ENCODE measurements around the gene EFEMP1. TPM values are rescaled to one million over a fixed set of nuclear protein-coding genes. Genes with fewer than 3 reads are reported as not detected.

The EFEMP1 gene
- total RNA-seq, 1 experiment from 2014 or later = 3.2 TPM

GRCh38 chr2:55864351-55865084 is 59.1 kb downstream of the EFEMP1 start:
- H2AFZ ChIP-seq (ENCODE audit: low read length) = no peak overlapping the region
- peaks cover 3% of the 10 kb centered on the region; the same call in 1 of the 2 replicates for H3K4me1 ChIP-seq (ENCODE audit: low read length)
- H3K9me3 ChIP-seq (ENCODE audit: low read length) = no peaks in the 10 kb centered on the region
- H4K20me1 ChIP-seq (ENCODE audit: insufficient read depth, low read depth, low read length) = no peaks in the 10 kb centered on the region
- no peaks in the 10 kb centered on the region for H3K36me3 ChIP-seq (ENCODE audit: insufficient read depth, low read length)
- H3K27ac ChIP-seq (ENCODE audit: low read length) = no peak overlapping the region
- H3K27me3 ChIP-seq (ENCODE audit: low read length) = no peaks in the 10 kb centered on the region
- no peak overlapping the region for H3K4me3 ChIP-seq (ENCODE audit: low read length)
- no peak for DNase-seq
- no peak overlapping the region for H3K9ac ChIP-seq (ENCODE audit: low read length)
- H3K4me2 ChIP-seq (ENCODE audit: low read depth, low read length, poor library complexity, severe bottlenecking) = no peak overlapping the region
- no peaks in the 10 kb centered on the region for H3K9me2 ChIP-seq (replicated peaks; ENCODE audit: insufficient read depth, low read length)
- no peaks in the 10 kb centered on the region for H3K79me2 ChIP-seq (ENCODE audit: low read length)

- H3K9ac ChIP-seq (ENCODE audit: low read length) = no peak overlapping the region
Measured at GRCh38 chr2:55862673-55863390, 60.8 kb downstream of the EFEMP1 start.

GRCh38 chr2:55862246-55862645 is 61.3 kb downstream of the EFEMP1 start:
- Histone ChIP-seq H3K27me3 (ENCODE audit: low read length) (no peaks in the 10 kb centered on the region), H3K4me1 (ENCODE audit: low read length) (peaks cover 3% of the 10 kb centered on the region; the same call in 1 of the 2 replicates), H3K4me3 (ENCODE audit: low read length) (no peak overlapping the region), H2AFZ (ENCODE audit: low read length) (no peak overlapping the region), H3K4me2 (ENCODE audit: low read depth, low read length, poor library complexity, severe bottlenecking) (no peak overlapping the region), H3K79me2 (ENCODE audit: low read length) (no peaks in the 10 kb centered on the region), H3K9me2 (replicated peaks; ENCODE audit: insufficient read depth, low read length) (no peaks in the 10 kb centered on the region), H3K27ac (ENCODE audit: low read length) (no peak overlapping the region), H3K9me3 (ENCODE audit: low read length) (no peaks in the 10 kb centered on the region), H3K9ac (ENCODE audit: low read length) (no peak overlapping the region), H4K20me1 (ENCODE audit: insufficient read depth, low read depth, low read length) (no peaks in the 10 kb centered on the region), H3K36me3 (ENCODE audit: insufficient read depth, low read length) (no peaks in the 10 kb centered on the region)
- DNase-seq = no peak

More at GRCh38 chr2:55862673-55863390, 60.8 kb downstream of the EFEMP1 start:
- Histone ChIP-seq H3K36me3 (ENCODE audit: insufficient read depth, low read length) (no peaks in the 10 kb centered on the region), H3K4me1 (ENCODE audit: low read length) (peaks cover 3% of the 10 kb centered on the region; the same call in 1 of the 2 replicates), H3K27me3 (ENCODE audit: low read length) (no peaks in the 10 kb centered on the region), H3K4me2 (ENCODE audit: low read depth, low read length, poor library complexity, severe bottlenecking) (no peak overlapping the region), H3K4me3 (ENCODE audit: low read length) (no peak overlapping the region), H3K9me2 (replicated peaks; ENCODE audit: insufficient read depth, low read length) (no peaks in the 10 kb centered on the region), H3K9me3 (ENCODE audit: low read length) (no peaks in the 10 kb centered on the region), H4K20me1 (ENCODE audit: insufficient read depth, low read depth, low read length) (no peaks in the 10 kb centered on the region), H3K27ac (ENCODE audit: low read length) (no peak overlapping the region), H2AFZ (ENCODE audit: low read length) (no peak overlapping the region), H3K79me2 (ENCODE audit: low read length) (no peaks in the 10 kb centered on the region)
- DNase-seq = no peak

GRCh38 chr2:55861733-55862132 is 61.8 kb downstream of the EFEMP1 start:
- H3K27ac ChIP-seq (ENCODE audit: low read length) = no peak overlapping the region
- no peak overlapping the region for H3K9ac ChIP-seq (ENCODE audit: low read length)
- no peaks in the 10 kb centered on the region for H4K20me1 ChIP-seq (ENCODE audit: insufficient read depth, low read depth, low read length)
- H3K4me2 ChIP-seq (ENCODE audit: low read depth, low read length, poor library complexity, severe bottlenecking) = no peak overlapping the region
- H3K79me2 ChIP-seq (ENCODE audit: low read length) = no peaks in the 10 kb centered on the region
- H3K27me3 ChIP-seq (ENCODE audit: low read length) = no peaks in the 10 kb centered on the region
- H3K4me1 ChIP-seq (ENCODE audit: low read length) = peaks cover 3% of the 10 kb centered on the region; the same call in 1 of the 2 replicates
- no peaks in the 10 kb centered on the region for H3K9me3 ChIP-seq (ENCODE audit: low read length)
- H3K36me3 ChIP-seq (ENCODE audit: insufficient read depth, low read length) = no peaks in the 10 kb centered on the region
- H3K9me2 ChIP-seq (replicated peaks; ENCODE audit: insufficient read depth, low read length) = no peaks in the 10 kb centered on the region
- no peak overlapping the region for H3K4me3 ChIP-seq (ENCODE audit: low read length)
- no peak overlapping the region for H2AFZ ChIP-seq (ENCODE audit: low read length)
- no peak for DNase-seq

- H3K27ac ChIP-seq (ENCODE audit: low read length) = no peak overlapping the region
- no peak overlapping the region for H3K4me2 ChIP-seq (ENCODE audit: low read depth, low read length, poor library complexity, severe bottlenecking)
- H3K79me2 ChIP-seq (ENCODE audit: low read length) = no peaks in the 10 kb centered on the region
- no peak overlapping the region for H2AFZ ChIP-seq (ENCODE audit: low read length)
- H4K20me1 ChIP-seq (ENCODE audit: insufficient read depth, low read depth, low read length) = no peaks in the 10 kb centered on the region
- peaks cover 3% of the 10 kb centered on the region; the same call in 1 of the 2 replicates for H3K4me1 ChIP-seq (ENCODE audit: low read length)
- H3K27me3 ChIP-seq (ENCODE audit: low read length) = no peaks in the 10 kb centered on the region
- H3K4me3 ChIP-seq (ENCODE audit: low read length) = no peak overlapping the region
- H3K9me2 ChIP-seq (replicated peaks; ENCODE audit: insufficient read depth, low read length) = no peaks in the 10 kb centered on the region
- H3K9ac ChIP-seq (ENCODE audit: low read length) = no peak overlapping the region
- DNase-seq = no peak
- no peaks in the 10 kb centered on the region for H3K9me3 ChIP-seq (ENCODE audit: low read length)
- H3K36me3 ChIP-seq (ENCODE audit: insufficient read depth, low read length) = no peaks in the 10 kb centered on the region
Measured at GRCh38 chr2:55860832-55861231, 62.8 kb downstream of the EFEMP1 start.

- Histone ChIP-seq H3K4me3 (ENCODE audit: low read length) (no peak overlapping the region), H3K79me2 (ENCODE audit: low read length) (no peaks in the 10 kb centered on the region), H3K27me3 (ENCODE audit: low read length) (no peaks in the 10 kb centered on the region), H3K9me3 (ENCODE audit: low read length) (no peaks in the 10 kb centered on the region), H3K9me2 (replicated peaks; ENCODE audit: insufficient read depth, low read length) (no peaks in the 10 kb centered on the region), H3K27ac (ENCODE audit: low read length) (no peak overlapping the region), H3K4me2 (ENCODE audit: low read depth, low read length, poor library complexity, severe bottlenecking) (no peak overlapping the region), H3K9ac (ENCODE audit: low read length) (no peak overlapping the region), H3K36me3 (ENCODE audit: insufficient read depth, low read length) (no peaks in the 10 kb centered on the region), H2AFZ (ENCODE audit: low read length) (no peak overlapping the region), H4K20me1 (ENCODE audit: insufficient read depth, low read depth, low read length) (no peaks in the 10 kb centered on the region), H3K4me1 (ENCODE audit: low read length) (peaks cover 3% of the 10 kb centered on the region; the same call in 1 of the 2 replicates)
- DNase-seq = no peak
Measured at GRCh38 chr2:55859875-55860274, 63.7 kb downstream of the EFEMP1 start.

GRCh38 chr2:55857766-55858165 is 65.8 kb downstream of the EFEMP1 start:
- Histone ChIP-seq H3K9me2 (replicated peaks; ENCODE audit: insufficient read depth, low read length) (no peaks in the 10 kb centered on the region), H3K9ac (ENCODE audit: low read length) (no peak overlapping the region), H2AFZ (ENCODE audit: low read length) (no peak overlapping the region), H3K36me3 (ENCODE audit: insufficient read depth, low read length) (no peaks in the 10 kb centered on the region), H3K27me3 (ENCODE audit: low read length) (no peaks in the 10 kb centered on the region), H3K27ac (ENCODE audit: low read length) (no peak overlapping the region), H3K9me3 (ENCODE audit: low read length) (no peaks in the 10 kb centered on the region), H3K4me2 (ENCODE audit: low read depth, low read length, poor library complexity, severe bottlenecking) (no peak overlapping the region), H3K4me3 (ENCODE audit: low read length) (no peak overlapping the region), H4K20me1 (ENCODE audit: insufficient read depth, low read depth, low read length) (no peaks in the 10 kb centered on the region), H3K79me2 (ENCODE audit: low read length) (no peaks in the 10 kb centered on the region), H3K4me1 (ENCODE audit: low read length) (peaks cover 3% of the 10 kb centered on the region; the same call in 1 of the 2 replicates)
- DNase-seq = no peak

GRCh38 chr2:55856936-55857335 is 66.6 kb downstream of the EFEMP1 start:
- Histone ChIP-seq H3K36me3 (ENCODE audit: insufficient read depth, low read length) (no peaks in the 10 kb centered on the region), H3K27ac (ENCODE audit: low read length) (no peak overlapping the region), H4K20me1 (ENCODE audit: insufficient read depth, low read depth, low read length) (no peaks in the 10 kb centered on the region), H3K79me2 (ENCODE audit: low read length) (no peaks in the 10 kb centered on the region), H3K27me3 (ENCODE audit: low read length) (no peaks in the 10 kb centered on the region), H3K9ac (ENCODE audit: low read length) (no peak overlapping the region), H3K9me2 (replicated peaks; ENCODE audit: insufficient read depth, low read length) (no peaks in the 10 kb centered on the region), H3K9me3 (ENCODE audit: low read length) (no peaks in the 10 kb centered on the region), H3K4me2 (ENCODE audit: low read depth, low read length, poor library complexity, severe bottlenecking) (no peak overlapping the region), H2AFZ (ENCODE audit: low read length) (no peak overlapping the region), H3K4me1 (ENCODE audit: low read length) (peaks cover 3% of the 10 kb centered on the region; the same call in 1 of the 2 replicates), H3K4me3 (ENCODE audit: low read length) (no peak overlapping the region)
- DNase-seq = no peak

All from Karpas-422 (cell line).